ENCODE measurements around the gene RNASE4.

- TF ChIP-seq EZH2phosphoT487 (IDR thresholded peaks at IDR 0.05; ENCODE audit: unreplicated experiment) = no peak
- TF ChIP-seq, protein P1, sequence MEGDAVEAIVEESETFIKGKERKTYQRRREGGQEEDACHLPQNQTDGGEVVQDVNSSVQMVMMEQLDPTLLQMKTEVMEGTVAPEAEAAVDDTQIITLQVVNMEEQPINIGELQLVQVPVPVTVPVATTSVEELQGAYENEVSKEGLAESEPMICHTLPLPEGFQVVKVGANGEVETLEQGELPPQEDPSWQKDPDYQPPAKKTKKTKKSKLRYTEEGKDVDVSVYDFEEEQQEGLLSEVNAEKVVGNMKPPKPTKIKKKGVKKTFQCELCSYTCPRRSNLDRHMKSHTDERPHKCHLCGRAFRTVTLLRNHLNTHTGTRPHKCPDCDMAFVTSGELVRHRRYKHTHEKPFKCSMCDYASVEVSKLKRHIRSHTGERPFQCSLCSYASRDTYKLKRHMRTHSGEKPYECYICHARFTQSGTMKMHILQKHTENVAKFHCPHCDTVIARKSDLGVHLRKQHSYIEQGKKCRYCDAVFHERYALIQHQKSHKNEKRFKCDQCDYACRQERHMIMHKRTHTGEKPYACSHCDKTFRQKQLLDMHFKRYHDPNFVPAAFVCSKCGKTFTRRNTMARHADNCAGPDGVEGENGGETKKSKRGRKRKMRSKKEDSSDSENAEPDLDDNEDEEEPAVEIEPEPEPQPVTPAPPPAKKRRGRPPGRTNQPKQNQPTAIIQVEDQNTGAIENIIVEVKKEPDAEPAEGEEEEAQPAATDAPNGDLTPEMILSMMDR (conservative IDR thresholded peaks at IDR 0.05; ENCODE audit: low read depth in 2 of 2) = no peak
Measured at GRCh38 chr14:20680363-20680762, 4.0 kb upstream of the RNASE4 start.
